Right lobe of liver (tissue), 6 donors: Measurements from ENCODE around the gene CDHR1. TPM values are rescaled to one million over a fixed set of nuclear protein-coding genes. Genes with fewer than 3 reads are reported as not detected.

Experiments used
- ATAC-seq, 4 donors: fragments of 200-7000 bp; cut with Tn5 transposase; one replicate each; pipeline ENCODE4 v1.9.1; 2020; ENCODE audit warnings: mild to moderate bottlenecking in 4 of 4, moderate library complexity in 4 of 4
- DNase-seq, 3 donors: peaks; one replicate each; pipeline ENCODE4 v3.0.0-alpha.2; 2020
- H3K27ac ChIP-seq, 3 donors: fragments of 200-600 bp; one replicate each; pipeline ENCODE4 v1.8.0; 2022
- H3K27me3 ChIP-seq, 2 donors: fragments of 200-600 bp; one replicate each; pipeline ENCODE4 v1.8.0; 2022
- H3K36me3 ChIP-seq, 4 donors: fragments of 200-600 bp; sonication (generic) in 1 of 4; one replicate each; pipeline versions ENCODE4 v1.5.1 to v1.8.0; 2017 to 2022; ENCODE audit warnings: control low read depth in 1 of 4
- H3K4me1 ChIP-seq, 4 donors: fragments of 200-600 bp; sonication (generic) in 1 of 4; one replicate each; pipeline versions ENCODE4 v1.5.1 to v1.8.0; 2017 to 2022; ENCODE audit warnings: control low read depth in 1 of 4
- H3K4me3 ChIP-seq, 3 donors: fragments of 200-600 bp; one replicate each; pipeline ENCODE4 v1.8.0; 2022
- H3K9me3 ChIP-seq, 4 donors: fragments of 200-600 bp; sonication (generic) in 1 of 4; one replicate each; pipeline versions ENCODE4 v1.5.1 to v1.8.0; 2017 to 2022; ENCODE audit warnings: control low read depth in 1 of 4
- POLR2A ChIP-seq: fragments of 450-650 bp; IDR thresholded peaks from one replicate; pipeline ENCODE4 v1.6.1; 2017; ENCODE audit warnings: antibody characterized with exemption, mild to moderate bottlenecking
- WGBS: methylation state at CpG from one replicate; pipeline ENCODE4 v1.1.6; 2018; ENCODE audit warnings: low coverage, low lambda C conversion rate; ENCODE audit not compliant: insufficient coverage; ENCODE audit errors: missing lambda C conversion rate; 5-methylcytosine and 5-hydroxymethylcytosine counted together
- intact Hi-C, 2 donors: fragments of 100-400 bp; cut with DNase I; formaldehyde crosslinking; loops; one replicate each; pipeline versions ENCODE4 v1.11.2 to v1.14.1; 2022
- total RNA-seq, 6 experiments: library from RNA; depleted of rRNA in 2 of 6; stranded (reverse); fragments of >200 nt in 2 of 6; fragmentation: NEBNext Ultra II Directional in 3 of 6; extraction: Animal tissue kit (Norgen Biotek cat#: 25700) in 3 of 6; gene quantifications; one replicate each; pipeline versions ENCODE4 v1.1.0 to v1.2.4, GENCODE V29; 2016 to 2023
- TF ChIP-seq, protein P1 (sequence below), 4 donors: fragments of 200-600 bp in 3 of 4; fragments of 450-650 bp in 1 of 4; IDR thresholded peaks; one replicate each; pipeline versions ENCODE4 v1.5.1 to v1.8.0; 2016 to 2022; ENCODE audit warnings: antibody characterized with exemption in 4 of 4, mild to moderate bottlenecking in 2 of 4
- donor health status: DM: no; HTN: yes; CAD: no.
- donor health status: DM: no; HTN: no; CAD: no.
- donor health status: DM: no; HTN: no; CAD: no.
- donor health status: DM: no; HTN: yes; CAD: no.
- donor health status: DM: no; HTN: yes; CAD: no.

The CDHR1 gene
- total RNA-seq, 6 experiments from 2014 or later, result 0.09 to 0.42 (median 0.19) TPM; not detected in 1

- TF ChIP-seq POLR2A, result no peak
- TF ChIP-seq, protein P1, sequence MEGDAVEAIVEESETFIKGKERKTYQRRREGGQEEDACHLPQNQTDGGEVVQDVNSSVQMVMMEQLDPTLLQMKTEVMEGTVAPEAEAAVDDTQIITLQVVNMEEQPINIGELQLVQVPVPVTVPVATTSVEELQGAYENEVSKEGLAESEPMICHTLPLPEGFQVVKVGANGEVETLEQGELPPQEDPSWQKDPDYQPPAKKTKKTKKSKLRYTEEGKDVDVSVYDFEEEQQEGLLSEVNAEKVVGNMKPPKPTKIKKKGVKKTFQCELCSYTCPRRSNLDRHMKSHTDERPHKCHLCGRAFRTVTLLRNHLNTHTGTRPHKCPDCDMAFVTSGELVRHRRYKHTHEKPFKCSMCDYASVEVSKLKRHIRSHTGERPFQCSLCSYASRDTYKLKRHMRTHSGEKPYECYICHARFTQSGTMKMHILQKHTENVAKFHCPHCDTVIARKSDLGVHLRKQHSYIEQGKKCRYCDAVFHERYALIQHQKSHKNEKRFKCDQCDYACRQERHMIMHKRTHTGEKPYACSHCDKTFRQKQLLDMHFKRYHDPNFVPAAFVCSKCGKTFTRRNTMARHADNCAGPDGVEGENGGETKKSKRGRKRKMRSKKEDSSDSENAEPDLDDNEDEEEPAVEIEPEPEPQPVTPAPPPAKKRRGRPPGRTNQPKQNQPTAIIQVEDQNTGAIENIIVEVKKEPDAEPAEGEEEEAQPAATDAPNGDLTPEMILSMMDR (IDR thresholded peaks at IDR 0.05), result peak in 1 of 4 donors; percentile 33
- no peaks in the 10 kb centered on the region for H3K9me3 ChIP-seq
- no peak overlapping the region for H3K27ac ChIP-seq
- ATAC-seq, result peak in 3 of 4 donors; percentile 33 to 83 (median 37)
- no peak overlapping the region for H3K4me3 ChIP-seq
- no peaks in the 10 kb centered on the region for H3K4me1 ChIP-seq
- 35% methylated on average over 7 of the region's 12 CpGs for WGBS
- no peak for DNase-seq
- no peaks in the 10 kb centered on the region for H3K36me3 ChIP-seq
- intact Hi-C loops, result no loop called here
- no peaks in the 10 kb centered on the region for H3K27me3 ChIP-seq
Observed at GRCh38 chr10:84214612-84215235, 20.4 kb downstream of the CDHR1 start.

DNA sequence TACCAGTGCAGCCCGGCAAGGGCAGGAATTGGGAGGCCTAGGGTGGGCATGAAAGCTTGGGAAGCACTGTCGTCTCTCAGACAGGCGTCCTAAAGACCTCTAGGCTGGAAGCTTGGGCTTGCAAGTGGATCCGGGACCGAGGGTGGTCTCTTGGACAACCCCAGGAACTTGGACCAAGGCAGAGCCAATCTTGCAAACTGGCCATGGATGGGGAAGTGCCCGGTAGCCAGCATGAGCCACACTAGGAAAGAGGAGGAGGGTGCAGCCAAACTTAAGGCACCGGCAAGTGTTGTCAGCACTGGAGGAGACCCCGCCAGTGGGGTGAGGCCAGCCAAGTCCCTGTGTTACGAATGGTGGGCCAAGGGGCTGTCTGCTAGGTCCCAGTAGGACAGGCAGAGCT, 22.5 kb downstream of the CDHR1 start:
- Histone ChIP-seq H3K9me3 (no peaks in the 10 kb centered on the region), H3K36me3 (no peaks in the 10 kb centered on the region), H3K4me3 (no peak overlapping the region), H3K4me1 (no peaks in the 10 kb centered on the region), H3K27me3 (no peaks in the 10 kb centered on the region), H3K27ac (no peak overlapping the region)
- DNase-seq (no peak), ATAC-seq (no peak)
- no peak for TF ChIP-seq POLR2A
- TF ChIP-seq, protein P1 (IDR thresholded peaks at IDR 0.05), result no peak
- WGBS, result 58% methylated on average over 3 of the region's 9 CpGs
- intact Hi-C loops, result no loop called here

DNA sequence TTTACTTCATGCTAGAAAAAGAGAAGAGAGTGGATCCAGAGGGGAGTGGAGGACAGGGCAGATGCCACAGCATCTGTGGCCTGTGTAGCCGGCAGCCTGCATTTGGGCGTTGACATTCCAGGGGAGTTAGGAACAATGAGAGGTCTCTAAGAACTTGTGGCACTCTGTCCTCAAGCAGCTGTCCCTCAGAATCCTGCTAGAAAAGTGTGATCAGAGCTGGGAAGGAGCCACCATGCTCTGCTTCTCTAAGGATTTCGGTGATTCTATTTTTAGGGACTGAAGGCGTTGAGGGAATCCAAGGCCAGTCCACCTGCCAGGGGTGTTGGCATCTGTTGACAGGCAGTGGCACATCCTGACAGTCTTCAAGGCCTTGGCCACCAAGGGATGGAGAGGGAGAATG, 23.4 kb downstream of the CDHR1 start:
- Histone ChIP-seq H3K4me1 (no peaks in the 10 kb centered on the region), H3K9me3 (no peaks in the 10 kb centered on the region), H3K27ac (no peak overlapping the region), H3K36me3 (no peaks in the 10 kb centered on the region), H3K27me3 (no peaks in the 10 kb centered on the region), H3K4me3 (no peak overlapping the region)
- ATAC-seq, result no peak
- no peak for DNase-seq
- WGBS, result 78% methylated on average over 3 of the region's 4 CpGs
- TF ChIP-seq POLR2A, result no peak
- TF ChIP-seq, protein P1 (IDR thresholded peaks at IDR 0.05), result no peak
- intact Hi-C loops, result no loop called here

- Histone ChIP-seq H3K9me3 (no peaks in the 10 kb centered on the region), H3K4me1 (no peaks in the 10 kb centered on the region), H3K36me3 (no peaks in the 10 kb centered on the region), H3K4me3 (no peak overlapping the region), H3K27me3 (no peaks in the 10 kb centered on the region), H3K27ac (no peak overlapping the region)
- WGBS, result 77% methylated on average over 5 of the region's 8 CpGs
- no peak for DNase-seq
- intact Hi-C loops, result no loop called here
- peak in 1 of 4 donors; percentile 31 for ATAC-seq
- no peak for TF ChIP-seq POLR2A
Observed at GRCh38 chr10:84221916-84222315, 27.6 kb downstream of the CDHR1 start.

- intact Hi-C loops, result no loop called here
- WGBS, result 33% methylated on average over 3 of the region's 6 CpGs
- no peaks in the 10 kb centered on the region for H3K4me1 ChIP-seq
- H3K4me3 ChIP-seq, result no peak overlapping the region
- ATAC-seq (no peak), DNase-seq (no peak)
- H3K27ac ChIP-seq, result no peak overlapping the region
- H3K36me3 ChIP-seq, result no peaks in the 10 kb centered on the region
- H3K27me3 ChIP-seq, result no peaks in the 10 kb centered on the region
- H3K9me3 ChIP-seq, result no peaks in the 10 kb centered on the region
- no peak for TF ChIP-seq POLR2A
- TF ChIP-seq, protein P1 (IDR thresholded peaks at IDR 0.05), result no peak
Observed at GRCh38 chr10:84224411-84225028, 30.2 kb downstream of the CDHR1 start.
